Left renal cortex interstitium (tissue), 4 donors: Measurements from ENCODE around the gene SCART1. TPM values are rescaled to one million over a fixed set of nuclear protein-coding genes. Genes with fewer than 3 reads are reported as not detected.
"Not testable (repeated sequence)": the region's sequence is repeated elsewhere in the genome, so short reads cannot be mapped to it uniquely, and the experiment has no call there.

ENCODE experiments used
- DNase-seq, 4 donors: peaks; one replicate each; pipeline ENCODE4 v3.0.0-alpha.2; 2013; ENCODE audit warnings: low read depth in 4 of 4, low spot score in 2 of 4, missing footprints in 1 of 4
- polyA plus RNA-seq, 4 donors: library from polyadenylated mRNA; unstranded; fragments of 120-200 nt; gene quantifications; one replicate each; pipeline ENCODE4 v1.2.1, GENCODE V29; 2013; ENCODE audit not compliant: insufficient read length in 4 of 4

The SCART1 gene
- polyA plus RNA-seq, 4 donors: 0.42 to 4.3 (median 2.4) TPM

GRCh38 chr10:133511408-133511807 is 57.7 kb downstream of the SCART1 start:
- DNase-seq: no peak

GRCh38 chr10:133511907-133512528 is 58.3 kb downstream of the SCART1 start:
- DNase-seq: no peak

DNA sequence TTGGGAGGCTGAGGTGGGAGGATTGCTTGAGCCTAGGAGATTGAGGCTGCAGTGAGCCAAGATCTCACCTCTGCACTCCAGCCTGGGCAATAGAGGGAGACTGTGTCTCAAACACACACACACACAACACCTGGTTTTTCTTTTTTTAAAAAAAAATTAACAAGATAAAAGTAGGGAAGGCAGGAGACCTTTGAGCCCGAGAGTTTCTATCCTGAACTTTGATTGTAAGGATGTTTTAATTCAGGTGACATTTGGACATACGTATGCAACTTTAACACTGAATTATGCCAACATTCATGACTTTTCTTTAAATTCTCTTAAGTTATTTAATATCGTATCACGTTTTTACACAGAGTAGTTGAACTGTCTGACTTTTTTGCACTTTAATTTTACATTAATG is 61.7 kb downstream of the SCART1 start:
- DNase-seq: no peak

DNA sequence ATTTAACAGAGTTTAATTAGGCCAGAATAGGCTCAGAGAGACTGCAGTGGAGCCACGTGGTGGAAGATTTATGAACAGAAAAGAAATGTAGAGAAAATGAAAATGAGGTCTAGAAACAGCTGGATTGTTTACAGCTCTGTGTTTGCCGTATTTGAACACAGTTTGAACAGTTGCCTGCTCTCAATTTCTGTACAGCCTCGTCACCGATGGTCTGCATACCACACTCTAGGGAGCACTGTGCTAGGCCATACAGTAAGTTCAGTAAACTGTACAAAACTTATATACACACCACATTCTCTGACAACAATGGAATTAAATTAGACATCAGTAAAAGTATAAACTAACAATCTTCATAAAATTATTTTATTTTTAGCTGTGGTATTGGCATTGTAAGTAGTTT is 62.3 kb downstream of the SCART1 start:
- DNase-seq: no peak

DNA sequence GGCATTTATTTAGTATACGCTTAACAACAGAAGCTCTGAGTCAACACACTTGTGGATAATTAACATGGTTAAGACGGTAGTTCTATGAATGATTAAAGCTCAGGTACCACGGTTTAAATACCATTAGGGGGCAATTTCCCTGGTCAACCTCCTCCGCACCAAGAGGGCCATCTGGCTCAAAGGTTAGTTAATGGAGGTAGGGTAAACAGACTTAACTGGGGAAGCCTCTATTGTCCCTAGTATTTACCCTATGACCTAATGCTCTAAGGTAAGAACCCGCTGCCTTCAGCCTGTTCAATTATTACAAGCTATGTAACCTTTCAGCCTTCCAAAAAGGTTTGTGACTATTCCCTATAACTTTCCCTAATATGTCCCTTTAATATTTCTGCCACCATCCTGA is 64.8 kb downstream of the SCART1 start:
- DNase-seq: not testable (repeated sequence)

Other genes with a start within 250 kb of the SCART1 start
- under 1 TPM in 1 of 4 donors, not detected in 3; 0.09 TPM for gene UTF1, start 223.7 kb upstream of the SCART1 start, polyA plus RNA-seq
- gene VENTX, start 216.1 kb upstream of the SCART1 start, polyA plus RNA-seq: under 1 TPM; 0.08 to 0.24 (median 0.15) TPM
- gene ADAM8, start 177.1 kb upstream of the SCART1 start, polyA plus RNA-seq: 1 to 10 TPM; 1.3 to 4.1 (median 2.6) TPM
- 10 to 100 TPM; 62.0 to 77.6 (median 70.2) TPM for gene TUBGCP2, start 145.1 kb upstream of the SCART1 start, polyA plus RNA-seq
- gene ZNF511, start 145.0 kb upstream of the SCART1 start, polyA plus RNA-seq: 10 to 100 TPM; 32.0 to 53.7 (median 38.7) TPM
- under 1 TPM in 2 of 4 donors, not detected in 2; 0.31 to 0.73 TPM for gene CALY, start 117.0 kb upstream of the SCART1 start, polyA plus RNA-seq
- 1 to 10 TPM; 2.9 to 6.8 (median 5.8) TPM for gene PRAP1, start 106.6 kb upstream of the SCART1 start, polyA plus RNA-seq
- gene FUOM, start 95.9 kb upstream of the SCART1 start, polyA plus RNA-seq: 10 to 100 TPM; 17.8 to 29.0 (median 21.9) TPM
- 100 to 1,000 TPM; 134 to 143 (median 138) TPM for gene ECHS1, start 80.6 kb upstream of the SCART1 start, polyA plus RNA-seq
- gene PAOX, start 74.7 kb upstream of the SCART1 start, polyA plus RNA-seq: 1 to 10 TPM; 6.2 to 10.0 (median 6.4) TPM
- gene MTG1, start 59.8 kb upstream of the SCART1 start, polyA plus RNA-seq: 100 to 1,000 TPM in 1 of 4 donors, 10 to 100 TPM in 3; 60.3 to 104 (median 81.0) TPM
- 1 to 10 TPM; 3.4 to 7.5 (median 5.3) TPM for gene SPRN, start 29.3 kb upstream of the SCART1 start, polyA plus RNA-seq
- gene CYP2E1, start 73.4 kb downstream of the SCART1 start, polyA plus RNA-seq: 1 to 10 TPM in 2 of 4 donors, under 1 TPM in 2; 0.47 to 2.9 (median 1.6) TPM
- gene SYCE1, start 111.6 kb downstream of the SCART1 start, polyA plus RNA-seq: under 1 TPM; 0.14 to 0.76 (median 0.45) TPM
- not detected for gene FRG2B, start 172.8 kb downstream of the SCART1 start, polyA plus RNA-seq